ENCODE results near the gene IFT52.
A peak's percentile ranks its signal among the peaks of the same experiment; 100 is the strongest.
"Not testable (repeated sequence)": the region's sequence is repeated elsewhere in the genome, so short reads cannot be mapped to it uniquely, and the experiment has no call there.

Gene IFT52

GRCh38 chr20:43579861-43580793 is 10.6 kb upstream of the IFT52 start:
- H3K4me3 Mint-ChIP-seq, result no peak overlapping the region
- H3K27ac Mint-ChIP-seq, result no peak overlapping the region
- peaks cover 14% of the 10 kb centered on the region for H3K4me1 Mint-ChIP-seq
- no peak for TF ChIP-seq CTCF (IDR thresholded peaks at IDR 0.05; ENCODE audit: unreplicated experiment in 3 of 3)
- H3K9me3 Mint-ChIP-seq, result no peaks in the 10 kb centered on the region
- H3K27me3 Mint-ChIP-seq (ENCODE audit: low read depth), result no peaks in the 10 kb centered on the region
- peaks cover 4% of the 10 kb centered on the region for H3K36me3 Mint-ChIP-seq (ENCODE audit: low read depth)

DNA sequence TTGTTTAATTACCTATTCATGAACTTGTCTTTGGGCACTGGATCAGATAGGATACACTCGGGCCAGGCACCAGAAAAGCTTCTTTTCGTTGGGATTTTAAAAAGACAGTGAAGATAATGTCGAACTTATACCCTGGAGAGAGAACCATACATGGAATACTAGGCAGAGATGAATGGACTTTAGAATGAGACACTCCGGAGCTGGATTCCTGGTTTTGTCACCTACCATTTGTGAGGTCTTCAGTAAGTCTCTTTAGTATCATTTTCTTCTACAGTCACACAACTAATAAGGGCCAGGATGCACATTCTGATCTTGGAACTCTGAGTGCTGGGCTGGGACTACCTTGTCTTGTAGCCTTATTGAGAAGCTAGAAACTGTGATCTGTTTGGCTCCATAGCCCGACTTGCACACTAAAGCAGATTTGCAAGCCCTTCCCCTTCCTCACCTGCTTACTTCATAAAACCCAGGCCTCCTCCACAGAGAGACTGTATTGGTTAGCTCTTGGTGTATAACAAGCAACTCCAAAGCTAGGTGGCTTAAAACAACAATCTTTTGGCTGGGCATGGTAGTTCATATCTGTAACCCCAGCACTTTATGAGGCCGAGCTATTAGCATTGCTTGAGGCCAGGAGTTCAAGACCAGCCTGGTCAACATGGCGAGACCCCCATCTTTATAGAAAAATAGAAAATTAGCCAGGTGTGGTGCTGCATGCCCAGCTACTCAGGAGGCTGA is 7.4 kb upstream of the IFT52 start:
- Mint-ChIP-seq H3K36me3 (ENCODE audit: low read depth) (no peaks in the 10 kb centered on the region), H3K27me3 (ENCODE audit: low read depth) (no peaks in the 10 kb centered on the region), H3K9me3 (no peaks in the 10 kb centered on the region), H3K4me1 (peaks cover 14% of the 10 kb centered on the region), H3K4me3 (no peak overlapping the region), H3K27ac (peak overlapping the region in 1 of 3 experiments; percentile 57)
- TF ChIP-seq CTCF (IDR thresholded peaks at IDR 0.05; ENCODE audit: unreplicated experiment in 3 of 3), result no peak

DNA sequence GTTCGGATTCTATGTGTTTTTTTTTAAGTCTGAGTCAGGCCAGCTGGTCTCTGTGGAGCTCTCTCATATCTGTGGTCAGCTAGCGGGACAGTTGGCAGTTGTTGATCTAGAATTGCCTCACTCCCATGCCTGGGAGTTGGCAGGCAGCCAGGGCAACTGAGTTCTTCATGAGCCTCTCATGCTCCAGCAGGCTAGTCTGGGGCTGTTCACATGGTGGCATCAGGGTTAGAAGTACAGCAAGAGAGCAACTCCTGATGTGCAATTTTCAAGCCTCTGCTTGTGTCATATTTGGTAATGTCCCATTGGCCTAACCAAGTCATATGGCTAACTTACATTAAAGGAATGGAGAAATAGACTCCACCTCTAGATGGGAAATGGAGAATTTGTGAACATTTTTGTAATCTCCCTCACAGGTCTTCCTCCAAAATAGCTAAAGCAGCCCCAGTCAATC is 6.7 kb upstream of the IFT52 start:
- Mint-ChIP-seq H3K4me1 (peaks cover 14% of the 10 kb centered on the region), H3K36me3 (ENCODE audit: low read depth) (no peaks in the 10 kb centered on the region), H3K27me3 (ENCODE audit: low read depth) (no peaks in the 10 kb centered on the region), H3K4me3 (no peak overlapping the region), H3K27ac (peak overlapping the region in 2 of 3 experiments; percentile 28 to 57), H3K9me3 (no peaks in the 10 kb centered on the region)
- no peak for TF ChIP-seq CTCF (IDR thresholded peaks at IDR 0.05; ENCODE audit: unreplicated experiment in 3 of 3)

DNA sequence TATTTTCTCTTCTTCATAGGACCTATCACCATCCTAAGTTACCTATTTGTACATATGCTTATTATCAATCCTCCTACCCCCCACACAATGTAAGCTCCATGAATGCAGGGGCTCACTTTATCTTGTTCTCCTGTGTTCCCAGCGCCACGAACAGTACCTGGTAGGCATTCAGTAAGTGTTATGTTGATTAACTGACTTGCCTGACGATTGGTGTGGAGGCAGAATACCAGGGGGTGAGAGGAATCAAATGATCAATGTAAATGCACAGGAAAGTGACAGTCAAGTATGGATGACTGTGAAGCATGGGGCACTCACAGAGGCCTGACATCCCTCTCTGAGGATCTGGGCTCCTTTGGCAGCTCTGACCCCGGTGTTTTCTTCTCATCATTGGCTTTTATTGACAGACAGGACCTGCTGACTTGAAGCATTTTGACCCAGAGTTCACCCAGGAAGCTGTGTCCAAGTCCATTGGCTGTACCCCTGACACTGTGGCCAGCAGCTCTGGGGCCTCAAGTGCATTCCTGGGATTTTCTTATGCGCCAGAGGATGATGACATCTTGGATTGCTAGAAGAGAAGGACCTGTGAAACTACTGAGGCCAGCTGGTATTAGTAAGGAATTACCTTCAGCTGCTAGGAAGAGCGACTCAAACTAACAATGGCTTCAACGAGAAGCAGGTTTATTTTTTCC is 6.1 kb upstream of the IFT52 start:
- Mint-ChIP-seq H3K4me3 (no peak overlapping the region), H3K9me3 (no peaks in the 10 kb centered on the region), H3K27me3 (ENCODE audit: low read depth) (no peaks in the 10 kb centered on the region), H3K36me3 (ENCODE audit: low read depth) (no peaks in the 10 kb centered on the region), H3K4me1 (peaks cover 14% of the 10 kb centered on the region), H3K27ac (no peak overlapping the region)
- TF ChIP-seq CTCF (IDR thresholded peaks at IDR 0.05; ENCODE audit: unreplicated experiment in 3 of 3), result no peak

DNA sequence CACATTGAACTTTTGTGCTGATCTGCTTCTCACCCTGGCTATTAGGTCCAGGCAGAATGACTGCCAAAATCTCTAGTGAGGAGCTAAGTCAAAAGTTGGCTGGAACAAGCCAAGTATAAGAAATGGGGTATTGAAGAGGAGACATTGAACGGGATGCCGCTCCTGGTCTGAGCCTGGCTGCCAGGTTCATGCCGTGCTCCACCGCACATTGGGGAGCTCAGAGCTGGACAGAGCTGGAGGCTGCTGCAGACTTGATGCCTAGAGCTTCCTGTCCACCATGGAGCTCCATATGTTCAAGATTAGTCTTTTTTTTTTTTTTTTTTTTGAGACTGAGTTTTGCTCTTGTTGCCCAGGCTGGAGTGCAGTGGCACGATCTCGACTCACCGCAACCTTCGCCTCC is 4.1 kb upstream of the IFT52 start:
- TF ChIP-seq CTCF (IDR thresholded peaks at IDR 0.05; ENCODE audit: unreplicated experiment in 3 of 3), result no peak
- H3K9me3 Mint-ChIP-seq, result no peaks in the 10 kb centered on the region
- H3K27ac Mint-ChIP-seq, result no peak overlapping the region
- H3K4me3 Mint-ChIP-seq, result no peak overlapping the region
- H3K36me3 Mint-ChIP-seq (ENCODE audit: low read depth), result no peaks in the 10 kb centered on the region
- H3K4me1 Mint-ChIP-seq, result peaks cover 30% of the 10 kb centered on the region
- H3K27me3 Mint-ChIP-seq (ENCODE audit: low read depth), result no peaks in the 10 kb centered on the region

DNA sequence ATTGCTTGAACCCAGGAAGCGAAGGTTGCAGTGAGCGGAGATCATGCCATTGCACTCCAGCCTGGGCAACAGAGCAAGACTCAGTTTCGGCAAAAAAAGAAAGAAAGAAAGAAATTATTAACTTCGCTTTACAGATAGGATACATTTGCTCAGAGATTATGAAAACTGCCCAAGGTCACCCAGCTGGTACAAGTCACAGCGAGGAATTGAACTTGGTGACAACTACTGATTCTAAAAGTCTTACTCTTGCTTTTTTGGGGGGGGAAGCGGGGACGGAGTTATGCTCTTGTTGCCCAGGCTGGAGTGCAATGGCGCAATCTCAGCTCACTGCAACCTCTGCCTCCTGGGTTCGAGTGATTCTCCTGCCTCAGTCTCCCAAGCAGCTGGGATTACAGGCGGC is 2.2 kb upstream of the IFT52 start:
- peaks cover 32% of the 10 kb centered on the region for H3K4me1 Mint-ChIP-seq
- H3K9me3 Mint-ChIP-seq; H3K27ac Mint-ChIP-seq; H3K27me3 Mint-ChIP-seq (ENCODE audit: low read depth); H3K36me3 Mint-ChIP-seq (ENCODE audit: low read depth): not testable (repeated sequence)
- H3K4me3 Mint-ChIP-seq, result peak overlapping the region; percentile 50 to 51 (median 51)
